Colonic mucosa (tissue), 4 donors: ENCODE results near the gene ITGAX. TPM values are rescaled to one million over a fixed set of nuclear protein-coding genes. Genes with fewer than 3 reads are reported as not detected.

Experiments
- DNase-seq: peaks from one replicate; pipeline ENCODE4 v3.0.0-alpha.2; 2020
- H3K27ac ChIP-seq: fragments of 200-600 bp; one replicate; pipeline ENCODE4 v1.8.0; 2021
- H3K27me3 ChIP-seq: fragments of 200-600 bp; one replicate; pipeline ENCODE4 v1.8.0; 2021
- H3K36me3 ChIP-seq: fragments of 200-600 bp; one replicate; pipeline ENCODE4 v1.8.0; 2021
- H3K4me1 ChIP-seq: fragments of 200-600 bp; one replicate; pipeline ENCODE4 v1.8.0; 2021; ENCODE audit warnings: mild to moderate bottlenecking
- H3K4me3 ChIP-seq: fragments of 200-600 bp; one replicate; pipeline ENCODE4 v1.8.0; 2021
- H3K9ac ChIP-seq, 2 donors: one replicate each; pipeline ENCODE4 v1.7.0; 2013; ENCODE audit warnings: control low read depth in 2 of 2, low read depth in 2 of 2, low read length in 2 of 2
- H3K9me3 ChIP-seq: fragments of 200-600 bp; one replicate; pipeline ENCODE4 v1.8.0; 2021
- intact Hi-C: fragments of 100-400 bp; cut with DNase I; formaldehyde crosslinking; loops from one replicate; pipeline ENCODE4 v1.14.1; 2022
- total RNA-seq, 2 donors: library from RNA; stranded (reverse); fragmentation: NEBNext Ultra II Directional in 1 of 2; extraction: Animal tissue kit (Norgen Biotek cat#: 25700) in 1 of 2; gene quantifications; one replicate each; pipeline ENCODE4 v1.2.1, GENCODE V29; 2021
- TF ChIP-seq, protein P1 (sequence below): fragments of 200-600 bp; IDR thresholded peaks from one replicate; pipeline ENCODE4 v1.8.0; 2022; ENCODE audit warnings: antibody characterized with exemption, mild to moderate bottlenecking
- donor health status: healthy.
- donor health status: DM: no; HTN: no; CAD: no.
- donor health status: DM: no; HTN: no; CAD: no.

Gene ITGAX
- total RNA-seq, 2 donors from 2014 or later = 1.4 to 5.9 TPM

- intact Hi-C loops = no loop called here
- Histone ChIP-seq H3K9me3 (no peaks in the 10 kb centered on the region), H3K27ac (no peak overlapping the region), H3K27me3 (no peaks in the 10 kb centered on the region), H3K9ac (no peak overlapping the region), H3K4me1 (no peaks in the 10 kb centered on the region), H3K36me3 (no peaks in the 10 kb centered on the region), H3K4me3 (no peak overlapping the region)
- DNase-seq = no peak
- TF ChIP-seq, protein P1, sequence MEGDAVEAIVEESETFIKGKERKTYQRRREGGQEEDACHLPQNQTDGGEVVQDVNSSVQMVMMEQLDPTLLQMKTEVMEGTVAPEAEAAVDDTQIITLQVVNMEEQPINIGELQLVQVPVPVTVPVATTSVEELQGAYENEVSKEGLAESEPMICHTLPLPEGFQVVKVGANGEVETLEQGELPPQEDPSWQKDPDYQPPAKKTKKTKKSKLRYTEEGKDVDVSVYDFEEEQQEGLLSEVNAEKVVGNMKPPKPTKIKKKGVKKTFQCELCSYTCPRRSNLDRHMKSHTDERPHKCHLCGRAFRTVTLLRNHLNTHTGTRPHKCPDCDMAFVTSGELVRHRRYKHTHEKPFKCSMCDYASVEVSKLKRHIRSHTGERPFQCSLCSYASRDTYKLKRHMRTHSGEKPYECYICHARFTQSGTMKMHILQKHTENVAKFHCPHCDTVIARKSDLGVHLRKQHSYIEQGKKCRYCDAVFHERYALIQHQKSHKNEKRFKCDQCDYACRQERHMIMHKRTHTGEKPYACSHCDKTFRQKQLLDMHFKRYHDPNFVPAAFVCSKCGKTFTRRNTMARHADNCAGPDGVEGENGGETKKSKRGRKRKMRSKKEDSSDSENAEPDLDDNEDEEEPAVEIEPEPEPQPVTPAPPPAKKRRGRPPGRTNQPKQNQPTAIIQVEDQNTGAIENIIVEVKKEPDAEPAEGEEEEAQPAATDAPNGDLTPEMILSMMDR = no peak
These were observed 10.3 kb upstream of the ITGAX start for GRCh38 chr16:31344712-31345111.

- intact Hi-C loops = no loop called here
- H3K4me1 ChIP-seq = no peaks in the 10 kb centered on the region
- H3K9ac ChIP-seq = no peak overlapping the region
- H3K36me3 ChIP-seq = no peaks in the 10 kb centered on the region
- TF ChIP-seq, protein P1 = no peak
- H3K4me3 ChIP-seq = no peak overlapping the region
- no peak overlapping the region for H3K27ac ChIP-seq
- no peaks in the 10 kb centered on the region for H3K27me3 ChIP-seq
- no peak for DNase-seq
- no peaks in the 10 kb centered on the region for H3K9me3 ChIP-seq
These were observed 7.5 kb upstream of the ITGAX start for GRCh38 chr16:31347445-31347844.

DNA sequence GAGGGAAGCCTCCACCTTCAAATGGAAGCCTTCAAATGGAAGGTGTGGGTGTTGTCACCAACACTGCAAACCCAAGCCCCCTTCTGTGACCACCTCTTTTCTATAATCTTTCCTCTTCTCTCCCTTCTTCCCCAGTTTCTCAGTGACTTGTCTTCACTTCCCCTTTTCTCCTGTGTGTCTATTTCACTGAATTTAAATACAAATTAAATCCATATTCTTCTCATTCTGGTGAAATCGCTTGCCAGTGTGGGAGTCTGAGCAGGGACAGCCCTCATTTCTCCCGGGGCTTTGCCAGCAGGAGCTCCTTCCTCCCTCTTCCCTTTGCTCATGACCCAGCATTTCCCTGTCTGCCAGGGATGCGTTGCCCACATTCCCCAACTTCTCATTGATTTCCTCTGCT, 6.4 kb upstream of the ITGAX start:
- Histone ChIP-seq H3K9ac (no peak overlapping the region), H3K9me3 (no peaks in the 10 kb centered on the region), H3K27ac (no peak overlapping the region), H3K27me3 (no peaks in the 10 kb centered on the region), H3K4me1 (no peaks in the 10 kb centered on the region), H3K36me3 (no peaks in the 10 kb centered on the region), H3K4me3 (no peak overlapping the region)
- no peak for DNase-seq
- intact Hi-C loops = no loop called here
- TF ChIP-seq, protein P1 = no peak

DNA sequence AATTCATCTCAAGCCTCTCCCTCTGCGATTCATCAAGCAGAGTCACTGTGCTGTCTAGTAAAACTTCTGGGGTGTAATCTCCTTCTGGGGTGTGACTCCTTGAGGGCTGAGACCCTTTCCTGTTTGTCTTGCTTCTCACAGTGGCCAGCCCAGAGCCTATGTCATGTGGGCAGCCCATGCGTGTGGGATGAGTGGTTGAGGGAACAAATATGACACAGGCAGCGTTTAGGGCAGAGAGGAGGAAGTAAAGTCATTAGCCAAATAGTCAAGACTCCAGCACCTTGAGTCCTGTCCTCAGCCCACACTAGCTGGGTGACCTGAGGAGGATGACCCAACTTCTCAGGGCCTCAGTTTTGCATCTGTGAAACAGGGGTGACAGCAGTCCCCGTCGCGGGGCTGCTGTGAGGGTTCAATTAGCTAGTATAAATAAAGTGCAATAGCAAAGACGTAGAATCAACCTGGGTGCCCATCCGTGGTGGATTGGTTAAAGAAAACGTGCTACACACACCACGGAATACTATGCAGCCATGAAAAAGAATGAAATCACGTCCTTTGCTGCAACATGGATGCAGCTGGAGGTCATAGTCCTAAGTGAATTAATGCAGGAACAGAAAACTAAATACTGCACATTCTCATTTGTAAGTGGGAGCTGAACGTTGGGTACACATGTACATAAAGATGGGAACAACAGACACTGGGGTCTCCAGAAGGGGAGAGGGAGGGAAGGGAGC, 4.5 kb upstream of the ITGAX start:
- intact Hi-C loops = no loop called here
- Histone ChIP-seq H3K9ac (no peak overlapping the region), H3K27ac (no peak overlapping the region), H3K9me3 (no peaks in the 10 kb centered on the region), H3K36me3 (no peaks in the 10 kb centered on the region), H3K27me3 (no peaks in the 10 kb centered on the region), H3K4me3 (no peak overlapping the region), H3K4me1 (no peaks in the 10 kb centered on the region)
- no peak for DNase-seq
- TF ChIP-seq, protein P1 = no peak

DNA sequence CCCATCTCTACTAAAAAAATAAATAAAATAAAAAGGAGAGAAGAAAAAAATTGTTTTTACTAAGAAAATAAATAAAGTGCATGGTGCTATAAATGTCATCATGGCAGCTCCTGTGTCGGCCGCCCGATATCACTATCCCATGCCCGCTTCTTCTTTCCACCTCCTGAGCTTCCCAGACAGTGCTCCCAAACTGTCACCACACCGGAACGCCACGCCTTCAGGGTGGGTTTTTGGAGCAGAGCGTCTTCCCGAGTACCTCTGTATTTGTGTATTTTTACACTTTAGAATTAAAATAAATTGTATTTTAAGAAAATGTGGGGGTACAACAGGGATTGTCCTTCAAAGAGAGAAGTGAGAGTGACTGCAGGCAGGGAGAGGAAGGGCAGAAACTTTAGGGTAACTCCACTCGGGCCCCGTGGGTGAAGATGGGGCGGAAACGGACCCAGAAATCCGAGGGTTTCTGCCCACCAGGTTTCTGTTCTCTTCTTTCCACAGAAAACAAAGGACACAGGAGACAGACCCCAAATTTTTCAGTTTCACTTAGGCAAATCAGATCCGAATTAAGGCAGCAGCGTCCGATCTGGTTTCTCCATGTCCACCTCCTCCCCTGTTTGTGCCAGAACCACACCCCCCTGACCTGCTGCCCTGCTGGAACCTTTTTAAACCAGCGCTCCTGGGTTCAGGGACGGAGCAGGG, 3.6 kb upstream of the ITGAX start:
- Histone ChIP-seq H3K4me3 (no peak overlapping the region), H3K27me3 (no peaks in the 10 kb centered on the region), H3K27ac (peak overlapping the region; percentile 36), H3K4me1 (no peaks in the 10 kb centered on the region), H3K36me3 (no peaks in the 10 kb centered on the region), H3K9ac (peak overlapping the region in 1 of 2 donors; percentile 26), H3K9me3 (no peaks in the 10 kb centered on the region)
- no peak for DNase-seq
- TF ChIP-seq, protein P1 = no peak
- intact Hi-C loops = no loop called here
